Lower leg skin (tissue), 4 donors: ENCODE data around the gene TMCC3. TPM values are rescaled to one million over a fixed set of nuclear protein-coding genes. Genes with fewer than 3 reads are reported as not detected.
"Not testable (repeated sequence)": the region's sequence is repeated elsewhere in the genome, so short reads cannot be mapped to it uniquely, and the experiment has no call there.

Experiments used
- DNase-seq, 2 donors: peaks; one replicate each; pipeline ENCODE4 v3.0.0-alpha.2; 2019; ENCODE audit warnings: low spot score in 2 of 2
- H3K4me3 ChIP-seq: fragments of 200-600 bp; sonication (generic); 2 replicates; pipeline ENCODE4 v1.5.1; 2017; ENCODE audit warnings: mild to moderate bottlenecking, low read depth; ENCODE audit not compliant: poor library complexity, severe bottlenecking
- POLR2A ChIP-seq, 2 donors: fragments of 450-650 bp; IDR thresholded peaks; one replicate each; pipeline ENCODE4 v1.6.1; 2016 to 2017; ENCODE audit warnings: antibody characterized with exemption in 2 of 2, mild to moderate bottlenecking in 1 of 2, moderate library complexity in 1 of 2
- WGBS, 2 donors: methylation state at CpG; one replicate each; pipeline ENCODE4 v1.1.5; 2018; 5-methylcytosine and 5-hydroxymethylcytosine counted together
- intact Hi-C: fragments of 100-400 bp; cut with DNase I; formaldehyde crosslinking; loops from one replicate; pipeline ENCODE4 v1.15.0; 2023; ENCODE audit warnings: low total_unique reads
- total RNA-seq, 4 donors: library from RNA; depleted of rRNA; stranded (reverse); fragments of >200 nt; gene quantifications; one replicate each; pipeline ENCODE4 v1.1.0, GENCODE V29; 2016
- TF ChIP-seq, protein P1 (sequence below), 3 donors: fragments of 450-650 bp; IDR thresholded peaks; one replicate each; pipeline ENCODE4 v1.5.1; 2016; ENCODE audit warnings: antibody characterized with exemption in 3 of 3, mild to moderate bottlenecking in 3 of 3, moderate library complexity in 2 of 3

The TMCC3 gene
- total RNA-seq, 4 donors from 2014 or later: 13.8 to 18.2 (median 17.5) TPM

DNA sequence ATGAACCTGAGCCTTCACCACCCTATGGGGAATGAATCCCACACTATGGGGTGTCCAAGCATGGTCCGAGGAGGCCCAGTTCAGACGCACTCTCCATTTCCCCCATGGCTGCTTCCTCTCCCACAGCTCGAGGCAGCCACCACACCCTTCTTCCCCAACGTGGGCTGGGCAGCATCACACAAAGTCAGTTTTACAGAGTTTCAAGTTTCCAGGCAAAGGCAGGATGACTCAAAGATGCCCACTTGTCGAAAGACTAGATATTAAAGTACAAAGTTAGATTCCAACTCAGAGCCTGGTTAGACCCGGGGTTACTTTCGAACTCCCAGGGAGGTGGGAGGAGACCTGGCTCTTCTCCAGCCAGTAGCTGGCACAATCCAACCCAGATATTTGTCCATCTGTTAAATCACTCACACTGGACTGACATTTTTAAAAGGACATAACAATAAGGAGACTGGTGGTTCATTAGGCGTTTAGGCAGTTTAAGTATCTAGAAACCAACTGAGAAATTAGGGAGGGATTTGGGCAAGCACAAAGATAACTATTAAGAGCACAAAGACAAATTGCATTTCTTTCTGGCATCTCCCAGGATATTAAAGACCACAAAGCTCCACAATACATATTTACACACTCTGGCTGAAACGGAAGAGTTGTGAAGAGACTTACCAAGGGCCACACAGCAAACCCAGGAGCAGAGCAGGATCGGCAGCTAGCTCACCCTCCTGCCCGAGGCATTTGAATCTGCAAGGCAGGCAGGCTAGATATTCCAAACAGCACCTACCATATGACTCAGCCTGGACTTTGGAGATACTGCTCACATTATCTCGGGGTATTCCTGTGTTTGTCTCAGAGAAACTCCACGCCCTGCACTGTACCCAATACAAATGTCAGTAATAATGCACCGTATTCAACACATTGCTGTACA is 34.8 kb downstream of the TMCC3 start:
- TF ChIP-seq POLR2A (IDR thresholded peaks at IDR 0.05): no peak
- TF ChIP-seq, protein P1, sequence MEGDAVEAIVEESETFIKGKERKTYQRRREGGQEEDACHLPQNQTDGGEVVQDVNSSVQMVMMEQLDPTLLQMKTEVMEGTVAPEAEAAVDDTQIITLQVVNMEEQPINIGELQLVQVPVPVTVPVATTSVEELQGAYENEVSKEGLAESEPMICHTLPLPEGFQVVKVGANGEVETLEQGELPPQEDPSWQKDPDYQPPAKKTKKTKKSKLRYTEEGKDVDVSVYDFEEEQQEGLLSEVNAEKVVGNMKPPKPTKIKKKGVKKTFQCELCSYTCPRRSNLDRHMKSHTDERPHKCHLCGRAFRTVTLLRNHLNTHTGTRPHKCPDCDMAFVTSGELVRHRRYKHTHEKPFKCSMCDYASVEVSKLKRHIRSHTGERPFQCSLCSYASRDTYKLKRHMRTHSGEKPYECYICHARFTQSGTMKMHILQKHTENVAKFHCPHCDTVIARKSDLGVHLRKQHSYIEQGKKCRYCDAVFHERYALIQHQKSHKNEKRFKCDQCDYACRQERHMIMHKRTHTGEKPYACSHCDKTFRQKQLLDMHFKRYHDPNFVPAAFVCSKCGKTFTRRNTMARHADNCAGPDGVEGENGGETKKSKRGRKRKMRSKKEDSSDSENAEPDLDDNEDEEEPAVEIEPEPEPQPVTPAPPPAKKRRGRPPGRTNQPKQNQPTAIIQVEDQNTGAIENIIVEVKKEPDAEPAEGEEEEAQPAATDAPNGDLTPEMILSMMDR (IDR thresholded peaks at IDR 0.05): no peak
- WGBS, 2 donors: 20% methylated on average over 14 of the region's 14 CpGs

DNA sequence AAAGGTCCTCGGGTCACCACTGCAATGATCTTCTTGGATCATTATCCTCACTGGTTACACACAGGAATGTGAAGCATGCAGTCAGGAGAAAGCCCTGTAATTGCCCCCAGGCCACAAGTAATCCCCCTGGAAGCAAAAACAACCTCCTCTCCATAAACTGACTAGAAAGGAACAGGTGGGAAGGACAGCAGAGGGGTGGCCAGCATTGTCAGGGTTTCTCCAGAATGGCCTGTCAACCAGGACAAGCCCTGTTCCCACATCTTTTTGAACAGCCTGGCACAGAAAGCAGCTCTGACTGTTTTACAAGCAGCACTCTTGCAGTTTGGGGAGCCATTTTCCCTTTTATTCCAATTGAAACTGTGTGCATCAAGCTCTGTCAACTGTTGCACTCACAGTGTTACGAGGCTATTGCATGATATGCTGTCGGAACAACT is 36.1 kb downstream of the TMCC3 start:
- intact Hi-C loops: no loop called here
- no peak for DNase-seq
- 73 to 83% methylated on average over 3 of the region's 3 CpGs for WGBS, 2 donors
- H3K4me3 ChIP-seq: no peak overlapping the region
- TF ChIP-seq, protein P1 (IDR thresholded peaks at IDR 0.05): no peak
- no peak for TF ChIP-seq POLR2A (IDR thresholded peaks at IDR 0.05)

More for the DNA sequence above, 34.8 kb downstream of the TMCC3 start:
- no peak for DNase-seq
- H3K4me3 ChIP-seq: no peak overlapping the region
- intact Hi-C loops: no loop called here

DNA sequence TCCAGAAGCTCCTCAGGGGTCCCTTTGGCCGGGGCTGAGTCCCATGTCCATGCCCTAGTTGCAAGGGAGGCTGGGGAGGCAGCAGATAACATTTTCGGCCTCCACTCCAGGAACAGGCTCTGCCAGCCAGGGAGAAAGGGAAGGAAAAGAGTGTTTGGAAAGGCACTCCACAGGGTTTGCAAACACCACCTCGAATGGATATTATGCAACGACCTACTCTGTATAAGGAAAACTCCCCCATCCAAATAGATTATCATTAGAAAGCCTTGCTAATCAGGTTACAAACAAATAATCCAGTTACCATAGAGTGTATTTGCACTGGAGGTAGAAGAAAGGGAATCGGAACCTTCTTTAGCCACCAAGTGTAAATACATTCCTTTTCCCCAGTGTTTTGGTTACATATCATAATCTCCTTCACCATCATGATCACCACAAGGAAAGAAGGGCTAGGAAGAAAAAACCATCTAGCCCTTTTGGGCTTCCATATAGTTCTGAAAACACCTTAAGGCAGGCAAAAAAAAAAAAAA is 40.4 kb downstream of the TMCC3 start:
- intact Hi-C loops: no loop called here
- no peak for TF ChIP-seq POLR2A (IDR thresholded peaks at IDR 0.05)
- TF ChIP-seq, protein P1 (IDR thresholded peaks at IDR 0.05): no peak
- 71 to 81% methylated on average over 5 of the region's 5 CpGs for WGBS, 2 donors
- DNase-seq: no peak
- no peak overlapping the region for H3K4me3 ChIP-seq

DNA sequence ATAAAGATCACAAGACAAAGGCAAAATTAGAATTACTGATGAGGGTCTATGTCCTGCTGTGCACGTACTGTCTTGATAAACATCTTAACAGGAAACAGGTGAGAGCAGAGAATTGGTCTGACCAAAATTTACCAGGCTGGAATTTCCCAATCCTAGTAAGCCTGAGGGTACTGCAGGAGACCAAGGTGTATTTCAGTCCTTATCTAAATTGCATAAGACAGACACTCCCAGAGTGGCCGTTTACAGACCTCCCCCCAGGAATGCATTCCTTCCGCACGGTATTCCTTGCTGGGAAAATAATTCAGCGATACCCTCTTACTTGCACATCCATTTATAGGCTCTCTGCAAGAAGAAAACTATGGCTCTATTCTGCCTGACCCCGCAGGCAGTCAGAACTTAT is 43.5 kb downstream of the TMCC3 start:
- WGBS, 2 donors: 80 to 84% methylated on average over 6 of the region's 6 CpGs
- DNase-seq, H3K4me3 ChIP-seq, intact Hi-C loops: not testable (repeated sequence)

DNA sequence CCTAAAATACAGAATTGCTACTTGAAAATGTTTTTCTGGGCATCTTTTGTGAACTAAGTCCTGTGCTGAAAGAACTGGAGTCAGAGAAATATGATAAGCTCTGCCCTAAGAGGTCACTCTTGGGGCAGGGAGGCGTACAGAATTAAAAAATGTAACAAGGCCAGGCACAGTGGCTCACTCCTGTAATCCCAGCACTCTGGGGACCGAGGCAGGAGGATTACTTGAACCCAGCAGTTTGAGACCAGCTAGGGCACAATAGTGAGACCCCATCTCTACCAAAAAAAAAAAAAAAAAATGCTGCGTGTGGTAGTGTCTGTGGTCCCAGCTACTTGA is 46.0 kb downstream of the TMCC3 start:
- no peak for DNase-seq
- no peak overlapping the region for H3K4me3 ChIP-seq
- WGBS, 2 donors: 71 to 89% methylated on average over 3 of the region's 3 CpGs
- TF ChIP-seq POLR2A (IDR thresholded peaks at IDR 0.05): no peak
- TF ChIP-seq, protein P1 (IDR thresholded peaks at IDR 0.05): no peak
- intact Hi-C loops: no loop called here

DNA sequence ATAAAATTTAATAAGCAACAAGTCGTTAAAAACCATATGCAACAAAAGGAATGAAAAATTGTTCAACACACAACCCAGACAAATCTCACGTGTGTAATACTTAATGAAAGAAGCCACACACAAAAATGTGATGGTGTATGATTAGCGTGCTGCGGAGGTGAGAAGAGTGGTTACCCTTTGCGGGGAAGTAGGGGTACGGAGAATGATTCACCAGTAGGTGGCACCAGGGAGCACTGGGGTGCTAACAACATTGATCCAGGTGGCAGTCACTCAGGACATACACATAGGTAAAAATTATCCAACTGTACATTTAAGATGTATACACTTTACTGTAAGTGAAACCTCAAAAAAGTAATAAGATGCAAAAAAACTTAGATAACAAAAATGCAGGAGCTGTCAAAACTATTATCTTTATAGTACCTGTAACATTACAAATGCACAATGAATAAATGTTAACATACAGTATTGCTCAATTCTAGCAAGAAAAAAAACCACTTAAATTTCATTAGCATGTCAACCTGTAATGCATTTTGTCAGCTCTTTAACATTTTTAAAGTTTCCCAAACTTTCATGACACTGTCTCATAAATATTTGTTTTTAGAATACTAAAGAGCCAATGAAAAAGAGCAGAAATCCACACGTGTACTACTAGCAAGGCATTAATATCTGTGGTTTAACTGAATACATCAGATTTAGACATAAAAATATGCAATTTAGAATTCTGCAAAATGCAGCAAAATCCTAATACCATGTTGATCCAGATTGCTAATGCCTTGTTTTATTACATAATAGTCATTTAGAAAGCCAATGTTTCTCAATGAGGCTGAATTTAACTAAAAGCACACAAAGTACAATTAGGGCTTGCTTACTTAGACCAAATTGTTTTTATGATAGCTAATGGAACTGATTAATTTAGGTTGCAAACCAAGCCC is 46.7 kb downstream of the TMCC3 start:
- DNase-seq: no peak
- TF ChIP-seq, protein P1 (IDR thresholded peaks at IDR 0.05): no peak
- TF ChIP-seq POLR2A (IDR thresholded peaks at IDR 0.05): no peak
- intact Hi-C loops: no loop called here
- no peak overlapping the region for H3K4me3 ChIP-seq
- 69 to 75% methylated on average over 7 of the region's 7 CpGs for whole genome bisulfite sequencing, 2 donors
